Panc1 (cell line): ENCODE data around the gene HCK. TPM values are rescaled to one million over a fixed set of nuclear protein-coding genes. Genes with fewer than 3 reads are reported as not detected.

Experiments
- ATAC-seq: fragments of 200-7000 bp; cut with Tn5 transposase; 2 replicates; pipeline ENCODE4 v1.9.1; 2020; ENCODE audit warnings: mild to moderate bottlenecking, moderate library complexity
- BruUV-seq: library from RNA; stranded (reverse); fragments of 400-500 nt; replicated peaks from 2 replicates; lab custom pipeline; 2021; lab: Mats Ljungman, UMichigan
- CTCF ChIA-PET: fragments of 300-600 bp; sonication (Branson Sonifier 250); formaldehyde crosslinking; loops from one replicate; lab custom pipeline; 2022; ENCODE audit warnings: antibody characterized with exemption; lab: Charles Lee
- POLR2A ChIA-PET: fragments of 300-600 bp; sonication (Branson Sonifier 250); formaldehyde crosslinking; loops from one replicate; lab custom pipeline; 2022; ENCODE audit warnings: antibody characterized with exemption; lab: Charles Lee
- DNase-seq: peaks from one replicate; pipeline ENCODE4 v3.0.0-alpha.2; 2010; ENCODE audit warnings: low read depth, low spot score
- H3K27ac ChIP-seq: 2 replicates; pipeline ENCODE4 v1.5.1; 2011; ENCODE audit warnings: mild to moderate bottlenecking, low read length, inconsistent platforms
- H3K27me3 ChIP-seq: fragments of 200-500 bp; sonication (Bioruptor generic); 2 replicates; pipeline ENCODE4 v1.6.0; 2014; ENCODE audit warnings: low read length, inconsistent platforms; ENCODE audit not compliant: control insufficient read depth, insufficient read depth
- H3K36me3 ChIP-seq: fragments of 200-500 bp; sonication (Bioruptor generic); 2 replicates; pipeline ENCODE4 v1.5.1; 2014; ENCODE audit warnings: inconsistent platforms, mild to moderate bottlenecking, low read length, moderate library complexity; ENCODE audit not compliant: control insufficient read depth, insufficient read depth
- H3K4me1 ChIP-seq: 2 replicates; pipeline ENCODE4 v1.5.1; 2011; ENCODE audit warnings: inconsistent platforms, mild to moderate bottlenecking, low read length, moderate library complexity; ENCODE audit not compliant: control insufficient read depth, insufficient read depth
- H3K4me3 ChIP-seq, 2 experiments: 2 replicates each; pipeline ENCODE4 v1.5.1; 2011 to 2012; ENCODE audit warnings: low read depth in 2 of 2, low read length in 2 of 2, mild to moderate bottlenecking in 2 of 2, inconsistent platforms in 1 of 2, moderate library complexity in 1 of 2
- H3K9me3 ChIP-seq: fragments of 200-500 bp; sonication (Bioruptor generic); 2 replicates; pipeline ENCODE4 v1.5.1; 2014; ENCODE audit warnings: low read depth, mild to moderate bottlenecking, inconsistent platforms, low read length, moderate library complexity; ENCODE audit not compliant: control insufficient read depth, insufficient read depth
- POLR2AphosphoS5 ChIP-seq: IDR thresholded peaks from 2 replicates; pipeline ENCODE4 v1.6.1; 2012; ENCODE audit warnings: mild to moderate bottlenecking, low read depth, low read length, moderate library complexity
- SIN3A ChIP-seq: IDR thresholded peaks from 2 replicates; pipeline ENCODE4 v1.6.1; 2012; ENCODE audit warnings: low read depth, mild to moderate bottlenecking, low read length, moderate library complexity, borderline replicate concordance; ENCODE audit not compliant: insufficient read depth
- TCF7L2 ChIP-seq: IDR thresholded peaks from 2 replicates; pipeline ENCODE4 v1.6.1; 2011; ENCODE audit warnings: mild to moderate bottlenecking, low read depth, low read length, inconsistent platforms
- in situ Hi-C: cut with HindIII; loops from 2 replicates; pipeline ENCODE4 v1.10.0; 2016; ENCODE audit warnings: low sequenced_read_pairs, low pct_unique_long_range_greater_than_20kb
- intact Hi-C: fragments of 100-400 bp; cut with micrococcal nuclease; formaldehyde crosslinking; loops from one replicate; pipeline ENCODE4 v1.10.0; 2022; ENCODE audit not compliant: unreplicated experiment
- total RNA-seq: library from RNA; stranded (reverse); gene quantifications from one replicate; pipeline ENCODE4 v1.2.1, GENCODE V29; 2021; ENCODE audit not compliant: unreplicated experiment
- TF ChIP-seq, protein P1 (sequence below), 2 experiments: IDR thresholded peaks; 2 replicates each; pipeline ENCODE4 v1.6.1; 2011 to 2012; ENCODE audit warnings: low read depth in 2 of 2, control low read depth in 1 of 2, low read length in 1 of 2, mild to moderate bottlenecking in 1 of 2, moderate library complexity in 1 of 2; ENCODE audit not compliant: insufficient read depth in 1 of 2
- TF ChIP-seq, protein P2 (sequence below): fragments of 450-650 bp; IDR thresholded peaks from 2 replicates; pipeline ENCODE4 v1.5.1; 2017; ENCODE audit warnings: mild to moderate bottlenecking

The HCK gene
- total RNA-seq, 1 experiment from 2014 or later, result 0.98 TPM

DNA sequence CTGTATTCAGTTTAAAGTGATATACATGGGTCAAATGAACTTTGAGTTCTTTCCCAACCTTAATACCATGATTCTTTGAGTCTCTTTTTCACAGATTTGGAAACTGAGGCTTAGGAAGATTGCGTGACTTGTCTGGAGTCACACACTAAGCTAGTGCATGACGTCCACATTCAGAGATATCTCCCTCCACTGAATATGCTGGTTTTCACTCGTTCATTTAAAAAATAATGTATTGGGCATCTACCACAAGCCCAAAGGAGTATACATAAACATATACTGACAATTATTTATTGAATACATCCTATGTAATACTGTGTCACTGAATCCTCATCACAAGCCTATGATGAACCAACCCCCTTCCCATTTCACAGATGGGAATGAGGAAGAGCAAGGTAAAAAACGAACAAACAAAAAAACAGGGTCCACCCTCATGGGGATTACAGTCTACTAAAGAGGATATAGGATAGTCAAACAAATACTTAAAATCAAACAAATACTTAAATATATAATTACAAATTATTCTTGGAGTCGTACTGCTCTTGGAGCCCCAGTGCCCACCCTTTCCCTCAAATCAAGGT, 56.9 kb downstream of the HCK start:
- peaks cover 16% of the 10 kb centered on the region for H3K4me1 ChIP-seq
- TSS peak; percentile 84 for BruUV-seq
- peaks cover 8% of the 10 kb centered on the region; the same call in 1 of the 2 replicates for H3K9me3 ChIP-seq
- ChIA-PET POLR2A (interaction anchor here (1.7 kb wide), 1 partner anchor 11 kb away, joined by 5 read pairs; no protein-coding TSS in a partner anchor), CTCF (no interaction called here)
- H3K4me3 ChIP-seq, result peak overlapping the region; percentile 72 to 86
- H3K27ac ChIP-seq, result peak overlapping the region; percentile 98
- ATAC-seq, result no peak
- peaks cover 3% of the 10 kb centered on the region; the same call in 1 of the 2 replicates for H3K27me3 ChIP-seq
- TF ChIP-seq TCF7L2, result no peak
- TF ChIP-seq, protein P1, sequence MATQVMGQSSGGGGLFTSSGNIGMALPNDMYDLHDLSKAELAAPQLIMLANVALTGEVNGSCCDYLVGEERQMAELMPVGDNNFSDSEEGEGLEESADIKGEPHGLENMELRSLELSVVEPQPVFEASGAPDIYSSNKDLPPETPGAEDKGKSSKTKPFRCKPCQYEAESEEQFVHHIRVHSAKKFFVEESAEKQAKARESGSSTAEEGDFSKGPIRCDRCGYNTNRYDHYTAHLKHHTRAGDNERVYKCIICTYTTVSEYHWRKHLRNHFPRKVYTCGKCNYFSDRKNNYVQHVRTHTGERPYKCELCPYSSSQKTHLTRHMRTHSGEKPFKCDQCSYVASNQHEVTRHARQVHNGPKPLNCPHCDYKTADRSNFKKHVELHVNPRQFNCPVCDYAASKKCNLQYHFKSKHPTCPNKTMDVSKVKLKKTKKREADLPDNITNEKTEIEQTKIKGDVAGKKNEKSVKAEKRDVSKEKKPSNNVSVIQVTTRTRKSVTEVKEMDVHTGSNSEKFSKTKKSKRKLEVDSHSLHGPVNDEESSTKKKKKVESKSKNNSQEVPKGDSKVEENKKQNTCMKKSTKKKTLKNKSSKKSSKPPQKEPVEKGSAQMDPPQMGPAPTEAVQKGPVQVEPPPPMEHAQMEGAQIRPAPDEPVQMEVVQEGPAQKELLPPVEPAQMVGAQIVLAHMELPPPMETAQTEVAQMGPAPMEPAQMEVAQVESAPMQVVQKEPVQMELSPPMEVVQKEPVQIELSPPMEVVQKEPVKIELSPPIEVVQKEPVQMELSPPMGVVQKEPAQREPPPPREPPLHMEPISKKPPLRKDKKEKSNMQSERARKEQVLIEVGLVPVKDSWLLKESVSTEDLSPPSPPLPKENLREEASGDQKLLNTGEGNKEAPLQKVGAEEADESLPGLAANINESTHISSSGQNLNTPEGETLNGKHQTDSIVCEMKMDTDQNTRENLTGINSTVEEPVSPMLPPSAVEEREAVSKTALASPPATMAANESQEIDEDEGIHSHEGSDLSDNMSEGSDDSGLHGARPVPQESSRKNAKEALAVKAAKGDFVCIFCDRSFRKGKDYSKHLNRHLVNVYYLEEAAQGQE (IDR thresholded peaks at IDR 0.05; ENCODE audit: insufficient read depth in 1 of 2, low read depth in 2 of 2, low read length in 1 of 2), result no peak
- no peak for TF ChIP-seq POLR2AphosphoS5
- TF ChIP-seq SIN3A, result no peak
- TF ChIP-seq, protein P2, sequence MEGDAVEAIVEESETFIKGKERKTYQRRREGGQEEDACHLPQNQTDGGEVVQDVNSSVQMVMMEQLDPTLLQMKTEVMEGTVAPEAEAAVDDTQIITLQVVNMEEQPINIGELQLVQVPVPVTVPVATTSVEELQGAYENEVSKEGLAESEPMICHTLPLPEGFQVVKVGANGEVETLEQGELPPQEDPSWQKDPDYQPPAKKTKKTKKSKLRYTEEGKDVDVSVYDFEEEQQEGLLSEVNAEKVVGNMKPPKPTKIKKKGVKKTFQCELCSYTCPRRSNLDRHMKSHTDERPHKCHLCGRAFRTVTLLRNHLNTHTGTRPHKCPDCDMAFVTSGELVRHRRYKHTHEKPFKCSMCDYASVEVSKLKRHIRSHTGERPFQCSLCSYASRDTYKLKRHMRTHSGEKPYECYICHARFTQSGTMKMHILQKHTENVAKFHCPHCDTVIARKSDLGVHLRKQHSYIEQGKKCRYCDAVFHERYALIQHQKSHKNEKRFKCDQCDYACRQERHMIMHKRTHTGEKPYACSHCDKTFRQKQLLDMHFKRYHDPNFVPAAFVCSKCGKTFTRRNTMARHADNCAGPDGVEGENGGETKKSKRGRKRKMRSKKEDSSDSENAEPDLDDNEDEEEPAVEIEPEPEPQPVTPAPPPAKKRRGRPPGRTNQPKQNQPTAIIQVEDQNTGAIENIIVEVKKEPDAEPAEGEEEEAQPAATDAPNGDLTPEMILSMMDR, result no peak
- in situ Hi-C loops, result no loop called here
- intact Hi-C loops, result no loop called here
- no peak for DNase-seq
- no peaks in the 10 kb centered on the region for H3K36me3 ChIP-seq

DNA sequence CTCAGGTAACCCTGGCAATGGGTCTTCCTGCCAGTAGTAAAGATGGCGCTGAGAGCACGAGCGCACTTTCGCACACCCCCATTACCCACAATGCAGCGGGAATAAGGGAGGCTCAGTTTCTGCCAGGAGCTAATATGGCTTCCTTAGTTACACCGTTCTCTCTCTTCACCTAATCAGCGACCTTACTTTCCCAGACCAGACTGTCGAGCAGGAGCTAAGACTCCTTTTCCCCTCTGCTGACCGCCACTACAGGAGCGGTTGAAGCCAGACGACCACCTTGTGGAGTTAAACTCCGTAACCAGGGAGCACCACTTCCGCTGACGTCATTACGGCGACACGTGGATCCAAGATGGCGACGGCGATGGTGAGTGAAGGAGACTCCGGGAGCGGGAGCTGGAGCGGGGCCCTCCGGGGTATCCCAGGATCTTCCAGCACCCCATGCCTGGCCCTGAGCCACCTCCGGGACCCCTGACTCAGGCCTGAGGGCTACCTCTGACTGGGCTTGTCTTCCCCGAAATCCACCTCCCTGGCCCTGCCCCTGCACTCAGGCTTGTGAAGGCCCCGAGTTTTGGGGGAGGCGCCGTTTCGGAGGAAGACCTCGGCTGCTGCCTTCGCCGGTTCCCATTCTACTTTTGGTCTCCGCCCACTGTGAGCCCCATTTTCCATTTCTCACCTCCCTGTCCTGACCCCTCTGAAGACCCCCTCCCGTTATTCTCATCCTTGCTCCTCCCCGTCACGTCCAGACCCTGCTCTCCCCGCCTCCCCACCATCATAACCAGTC, 57.5 kb downstream of the HCK start, which contains the start of gene TM9SF4:
TM9SF4 (plus strand) TSS at position 323 of the 781 bp plus-strand sequence; CDS start at position 350, 27 bp downstream.
- Histone ChIP-seq H3K27ac (peak within 1 kb of the TSS; percentile 98), H3K4me1 (peaks cover 18% of the 10 kb centered on the region), H3K4me3 (peak within 1 kb of the TSS; percentile 72 to 86), H3K9me3 (peaks cover 8% of the 10 kb centered on the region; the same call in 1 of the 2 replicates), H3K27me3 (peaks cover 3% of the 10 kb centered on the region; the same call in 1 of the 2 replicates), H3K36me3 (no peaks in the 10 kb centered on the region)
- in situ Hi-C loops (no loop called here), intact Hi-C loops (no loop called here)
- peak; percentile 99 for DNase-seq
- CTCF ChIA-PET, result interaction anchor here (0.6 kb wide), 1 partner anchor 31 kb away, joined by 4 read pairs; no protein-coding TSS in a partner anchor
- TF ChIP-seq TCF7L2 (no peak; the same call in 1 of the 2 replicates), SIN3A (peak; percentile 94; the same call in 1 of the 2 replicates), POLR2AphosphoS5 (peak; percentile 98)
- TF ChIP-seq, protein P2, result no peak
- TF ChIP-seq, protein P1 (IDR thresholded peaks at IDR 0.05; ENCODE audit: insufficient read depth in 1 of 2, low read depth in 2 of 2, low read length in 1 of 2), result no peak
- BruUV-seq, result no TSS peak
- POLR2A ChIA-PET, result interaction anchor here (0.6 to 1.7 kb wide), 4 partner anchors 8 to 391 kb away, joined by 3 to 5 read pairs (median 4); no protein-coding TSS in a partner anchor
- ATAC-seq, result peak; percentile 93
